Effector memory CD8-positive, alpha-beta T cell (primary cell): ENCODE measurements around the gene PLA2G2D.

Experiments
- ATAC-seq: fragments of 150-1000 bp; cut with Tn5 transposase; replicated peaks from 2 replicates; pipeline ENCODE4 v1.10.0; 2021; ENCODE audit warnings: mild to moderate bottlenecking, moderate library complexity
- DNase-seq, 3 experiments: peaks; one replicate each; pipeline ENCODE4 v3.0.0; 2021
- H3K27ac Mint-ChIP-seq, 2 donors: one replicate each; pipeline ENCODE4 v1.8.0; 2022; ENCODE audit warnings: mild to moderate bottlenecking in 2 of 2, mixed read lengths in 2 of 2, moderate library complexity in 2 of 2
- H3K27me3 Mint-ChIP-seq, 2 donors: one replicate each; pipeline ENCODE4 v1.8.0; 2022; ENCODE audit warnings: mixed read lengths in 2 of 2
- H3K36me3 Mint-ChIP-seq: one replicate; pipeline ENCODE4 v1.8.0; 2022; ENCODE audit warnings: mild to moderate bottlenecking, moderate library complexity, mixed read lengths; ENCODE audit not compliant: insufficient read depth
- H3K4me1 Mint-ChIP-seq, 2 donors: one replicate each; pipeline ENCODE4 v1.8.0; 2022; ENCODE audit warnings: low read depth in 2 of 2, mixed read lengths in 2 of 2
- H3K4me3 Mint-ChIP-seq, 2 donors: one replicate each; pipeline ENCODE4 v1.8.0; 2022; ENCODE audit warnings: mild to moderate bottlenecking in 2 of 2, mixed read lengths in 2 of 2, moderate library complexity in 2 of 2
- H3K9me3 Mint-ChIP-seq, 2 donors: one replicate each; pipeline ENCODE4 v1.8.0; 2022; ENCODE audit warnings: mixed read lengths in 2 of 2

The PLA2G2D gene

GRCh38 chr1:20082772-20083171 is 36.6 kb downstream of the PLA2G2D start:
- DNase-seq, result no peak
- no peaks in the 10 kb centered on the region for H3K9me3 Mint-ChIP-seq
- H3K36me3 Mint-ChIP-seq, result no peaks in the 10 kb centered on the region
- no peak overlapping the region for H3K27ac Mint-ChIP-seq
- peaks cover 17 to 19% of the 10 kb centered on the region in 2 donors for H3K4me1 Mint-ChIP-seq
- ATAC-seq, result no peak
- no peak overlapping the region for H3K4me3 Mint-ChIP-seq
- peaks cover 41 to 54% of the 10 kb centered on the region in 2 donors for H3K27me3 Mint-ChIP-seq

DNA sequence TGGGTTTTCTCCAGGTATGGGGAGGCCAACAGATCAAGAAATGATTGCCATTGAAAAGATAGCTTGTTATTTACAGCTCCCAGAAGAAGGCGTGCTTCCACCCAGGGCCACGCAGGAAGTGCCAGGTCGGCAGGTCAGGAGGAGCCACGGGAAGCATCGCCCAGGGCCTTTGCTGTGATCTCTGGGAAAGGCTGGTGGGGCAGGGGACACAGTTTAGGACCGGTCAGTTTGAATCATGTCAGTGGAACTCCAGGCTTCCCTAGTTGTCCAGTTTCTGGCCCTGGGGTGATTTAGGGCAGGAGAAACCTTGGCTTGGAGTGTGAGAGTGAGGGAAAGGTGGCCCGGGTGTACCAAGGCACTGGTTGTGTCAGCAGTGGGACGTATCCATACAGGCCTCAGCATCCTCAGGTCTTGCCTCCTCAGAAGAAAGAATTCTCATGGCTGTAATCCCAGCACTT is 38.0 kb downstream of the PLA2G2D start:
- Mint-ChIP-seq H3K4me3 (peak overlapping the region; percentile 37 to 49), H3K4me1 (peaks cover 16 to 17% of the 10 kb centered on the region in 2 donors), H3K27ac (no peak overlapping the region)

DNA sequence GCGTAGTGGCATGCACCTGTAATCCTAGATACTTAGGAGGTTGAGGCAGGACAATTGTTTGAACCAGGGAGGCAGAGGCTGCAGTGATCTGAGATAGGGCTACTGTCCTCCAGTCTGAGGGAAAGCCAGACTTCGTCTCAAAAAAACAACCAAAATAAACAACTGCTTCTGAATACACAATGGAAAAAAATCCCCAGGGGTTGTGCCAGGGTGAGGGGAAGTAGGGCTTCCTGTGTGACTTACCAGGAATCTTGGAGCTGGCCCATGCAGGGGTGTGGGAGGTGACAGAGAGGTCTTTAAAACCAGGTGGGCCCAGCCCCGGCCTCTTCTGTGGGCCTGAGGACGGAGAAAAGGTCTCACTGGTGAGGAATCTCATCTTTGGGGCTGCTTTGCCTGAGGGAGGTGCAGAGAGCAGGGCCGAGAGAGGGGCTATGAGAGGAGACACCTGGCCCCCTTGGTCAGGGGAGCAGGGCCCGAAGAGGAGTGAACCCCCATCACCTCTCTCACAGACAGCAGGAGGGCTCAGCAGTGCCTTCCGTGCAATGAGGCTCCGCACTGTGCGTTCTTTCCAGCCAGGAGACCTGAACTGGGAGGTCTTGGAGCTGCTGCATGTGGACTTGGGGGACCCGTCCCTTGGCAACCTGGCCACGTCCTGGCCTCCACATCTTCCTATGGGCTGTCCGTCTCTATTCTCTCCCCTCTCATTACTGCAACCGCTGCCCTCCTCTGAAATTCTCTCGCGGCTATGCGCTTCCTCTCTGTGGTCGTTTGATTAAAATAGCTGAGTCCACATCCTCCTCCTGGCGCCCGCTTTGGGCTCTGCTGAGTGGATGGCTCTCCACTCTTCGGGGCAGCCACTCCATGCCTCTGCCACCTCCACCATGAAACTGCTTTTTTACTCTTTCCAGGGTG is 38.6 kb downstream of the PLA2G2D start:
- no peaks in the 10 kb centered on the region for H3K36me3 Mint-ChIP-seq
- peaks cover 16 to 17% of the 10 kb centered on the region in 2 donors for H3K4me1 Mint-ChIP-seq
- H3K27me3 Mint-ChIP-seq, result peaks cover 53 to 66% of the 10 kb centered on the region in 2 donors
- DNase-seq (no peak), ATAC-seq (peak; percentile 57)
- H3K4me3 Mint-ChIP-seq, result peak overlapping the region; percentile 37 to 49
- no peaks in the 10 kb centered on the region for H3K9me3 Mint-ChIP-seq
- H3K27ac Mint-ChIP-seq, result no peak overlapping the region

More for the DNA sequence above, 38.0 kb downstream of the PLA2G2D start:
- DNase-seq (no peak), ATAC-seq (no peak)
- Mint-ChIP-seq H3K9me3 (no peaks in the 10 kb centered on the region), H3K27me3 (peaks cover 53 to 66% of the 10 kb centered on the region in 2 donors), H3K36me3 (no peaks in the 10 kb centered on the region)

DNA sequence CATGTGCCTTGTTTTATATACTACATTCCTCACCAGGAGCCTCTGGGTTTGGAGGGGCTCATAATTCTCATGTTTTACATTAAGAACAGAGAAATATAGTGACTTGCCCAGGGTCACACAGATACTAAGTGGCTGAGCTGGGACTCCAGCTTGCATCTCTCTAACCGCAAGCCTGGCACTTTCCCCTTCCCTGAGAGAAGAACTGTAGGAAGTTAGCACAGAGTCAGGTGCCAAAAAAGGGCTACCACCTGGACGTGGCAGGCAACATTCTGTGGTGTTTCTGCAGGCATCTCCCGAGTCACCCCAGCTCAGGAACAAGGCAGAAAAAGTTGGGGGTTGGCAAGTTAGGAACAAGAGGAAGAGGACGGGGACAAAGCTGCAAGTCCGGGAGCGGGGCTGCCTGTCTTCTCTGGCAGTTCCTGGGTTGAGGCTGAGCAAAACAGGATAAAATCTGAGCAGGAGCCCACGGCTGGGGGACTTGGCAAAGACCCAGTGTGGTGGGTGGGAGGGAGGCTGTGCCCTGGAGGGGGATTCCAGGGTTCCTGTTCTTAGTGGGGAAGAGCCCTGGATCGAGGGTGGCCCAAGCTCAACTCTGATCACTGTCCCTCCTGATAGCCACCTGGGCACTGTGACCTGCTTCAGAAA is 39.6 kb downstream of the PLA2G2D start:
- DNase-seq (no peak), ATAC-seq (no peak)
- H3K9me3 Mint-ChIP-seq, result no peaks in the 10 kb centered on the region
- H3K27ac Mint-ChIP-seq, result no peak overlapping the region
- peaks cover 16 to 17% of the 10 kb centered on the region in 2 donors for H3K4me1 Mint-ChIP-seq
- H3K4me3 Mint-ChIP-seq, result no peak overlapping the region
- H3K36me3 Mint-ChIP-seq, result no peaks in the 10 kb centered on the region
- H3K27me3 Mint-ChIP-seq, result peaks cover 53 to 66% of the 10 kb centered on the region in 2 donors

DNA sequence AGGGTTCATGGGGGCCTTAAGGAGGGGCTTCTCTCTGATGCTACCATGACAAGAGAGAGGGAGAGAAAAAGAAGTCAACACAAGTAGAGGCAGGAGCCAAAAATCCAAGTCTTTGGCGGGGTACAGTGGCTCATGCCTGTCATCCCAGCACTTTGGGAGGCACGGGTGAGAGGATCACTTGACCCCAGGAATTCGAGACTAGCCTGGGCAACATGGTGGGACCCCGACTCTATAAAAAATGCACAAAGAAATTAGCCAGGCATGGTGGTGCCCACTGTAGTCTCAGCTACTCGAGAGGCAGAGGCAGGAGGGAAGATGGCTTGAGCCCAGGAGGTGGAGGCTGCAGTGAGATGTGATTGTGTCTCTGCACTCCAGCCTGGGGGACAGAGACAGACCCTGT is 40.6 kb downstream of the PLA2G2D start:
- Mint-ChIP-seq H3K9me3 (no peaks in the 10 kb centered on the region), H3K27ac (no peak overlapping the region), H3K27me3 (peaks cover 53 to 66% of the 10 kb centered on the region in 2 donors), H3K4me3 (no peak overlapping the region), H3K36me3 (no peaks in the 10 kb centered on the region), H3K4me1 (peaks cover 16 to 17% of the 10 kb centered on the region in 2 donors)
- DNase-seq (no peak), ATAC-seq (no peak)

DNA sequence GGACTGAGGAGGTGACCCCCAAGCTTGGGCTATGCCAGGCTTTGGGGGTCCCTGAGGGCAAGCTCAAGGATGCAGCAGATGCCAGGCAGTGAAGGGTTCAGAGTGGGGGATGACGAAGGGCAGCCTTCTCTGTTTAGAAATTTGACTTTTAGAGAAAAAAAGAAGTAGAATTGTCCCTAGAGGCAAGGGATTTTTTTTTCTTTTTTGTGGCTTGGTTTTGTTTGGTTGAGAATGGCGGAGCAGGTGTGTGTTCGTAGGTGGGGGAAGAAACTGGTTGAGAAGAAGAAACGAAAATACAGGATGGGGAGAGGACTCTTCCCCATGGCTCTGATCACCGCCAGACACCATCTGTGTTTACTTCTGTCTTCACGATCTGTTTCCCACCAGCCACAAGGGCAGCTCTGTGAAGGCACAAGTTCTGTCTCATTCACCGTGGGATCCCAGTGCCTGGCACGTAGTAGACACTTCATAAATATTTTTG is 41.1 kb downstream of the PLA2G2D start:
- Mint-ChIP-seq H3K27ac (no peak overlapping the region), H3K36me3 (no peaks in the 10 kb centered on the region), H3K4me1 (peaks cover 16 to 17% of the 10 kb centered on the region in 2 donors), H3K4me3 (no peak overlapping the region), H3K27me3 (peaks cover 53 to 63% of the 10 kb centered on the region in 2 donors), H3K9me3 (no peaks in the 10 kb centered on the region)
- ATAC-seq (no peak), DNase-seq (no peak)

DNA sequence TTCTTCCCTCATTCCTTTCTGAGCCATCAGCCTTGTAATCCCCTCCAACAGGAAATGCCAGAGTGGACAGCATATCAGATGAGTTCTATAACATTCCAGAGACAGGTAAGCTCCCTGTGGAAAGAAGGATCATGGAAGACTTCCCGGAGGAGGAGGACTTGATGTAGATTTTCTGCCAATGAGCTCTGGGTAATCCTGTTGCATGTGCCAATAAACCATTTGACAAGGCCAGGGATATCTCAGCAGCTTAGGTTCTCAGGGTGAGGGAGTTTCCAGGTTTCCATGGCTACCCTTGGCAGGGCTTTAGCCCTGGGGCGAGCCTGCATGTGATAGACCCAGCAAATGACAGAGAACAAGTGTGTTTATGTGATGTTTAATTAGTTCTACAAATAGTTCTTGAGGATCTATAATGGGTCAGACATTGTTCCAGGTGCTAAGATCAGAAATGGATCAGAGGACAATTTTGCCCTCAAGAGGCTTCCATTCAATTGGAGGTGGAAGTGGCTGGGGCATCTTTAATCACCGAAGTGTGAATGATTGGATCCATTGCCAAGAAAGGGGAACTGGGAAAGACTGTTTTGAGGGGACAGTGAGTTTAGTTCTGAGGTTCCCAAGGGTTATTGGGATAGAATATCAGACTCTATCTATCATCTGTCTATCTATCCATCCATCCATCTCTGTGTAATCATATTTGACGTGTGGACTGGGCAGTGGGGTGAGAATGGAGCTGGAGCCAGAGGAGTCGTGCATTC is 42.5 kb downstream of the PLA2G2D start:
- H3K27ac Mint-ChIP-seq, result no peak overlapping the region
- H3K27me3 Mint-ChIP-seq, result peaks cover 46 to 50% of the 10 kb centered on the region in 2 donors
- H3K4me1 Mint-ChIP-seq, result peaks cover 15 to 16% of the 10 kb centered on the region in 2 donors
- DNase-seq (no peak), ATAC-seq (no peak)
- H3K36me3 Mint-ChIP-seq, result no peaks in the 10 kb centered on the region
- no peaks in the 10 kb centered on the region for H3K9me3 Mint-ChIP-seq
- no peak overlapping the region for H3K4me3 Mint-ChIP-seq

DNA sequence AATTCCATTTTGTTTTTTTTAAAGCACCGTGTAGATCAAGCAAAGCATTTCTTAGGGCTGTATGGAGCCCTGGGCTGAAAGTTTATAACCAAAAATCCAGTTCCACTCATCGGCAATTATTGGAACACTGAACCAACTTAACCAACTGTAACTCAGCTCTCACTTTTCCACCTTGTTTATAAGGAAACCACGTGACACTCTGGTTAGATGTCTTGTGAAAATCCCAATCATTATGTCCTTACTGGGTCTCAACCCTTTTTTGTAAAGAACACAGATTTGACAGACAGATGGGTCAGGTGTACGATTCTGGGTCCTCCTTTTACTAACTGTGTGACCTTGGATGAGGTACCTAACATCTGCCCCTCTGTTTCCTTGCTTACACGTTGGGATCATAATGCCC is 43.1 kb downstream of the PLA2G2D start:
- Mint-ChIP-seq H3K36me3 (no peaks in the 10 kb centered on the region), H3K9me3 (no peaks in the 10 kb centered on the region), H3K27me3 (peaks cover 43% of the 10 kb centered on the region in 2 donors), H3K4me1 (peaks cover 13 to 14% of the 10 kb centered on the region in 2 donors), H3K4me3 (no peak overlapping the region), H3K27ac (no peak overlapping the region)
- no peak for ATAC-seq
- no peak for DNase-seq

DNA sequence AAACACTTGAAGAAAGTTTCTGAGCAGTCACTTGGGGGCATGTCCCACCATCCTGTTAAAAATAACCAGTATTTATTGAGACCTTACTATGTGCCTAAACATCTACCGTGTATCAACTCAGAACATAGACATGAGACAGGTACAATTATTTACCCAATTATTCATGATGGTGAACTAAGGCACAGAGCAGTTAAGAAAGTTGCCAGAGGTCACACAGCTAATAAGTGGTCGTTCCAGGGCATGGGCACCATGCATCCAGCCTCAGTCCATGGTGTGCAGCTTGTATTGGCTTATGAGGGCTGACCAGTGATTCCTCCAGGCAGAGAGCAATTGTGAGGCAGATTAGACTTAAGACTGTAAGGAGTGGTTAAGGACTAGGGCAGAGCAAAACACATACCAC is 44.0 kb downstream of the PLA2G2D start:
- no peak overlapping the region for H3K4me3 Mint-ChIP-seq
- DNase-seq, result no peak
- peaks cover 35 to 39% of the 10 kb centered on the region in 2 donors for H3K27me3 Mint-ChIP-seq
- no peak overlapping the region for H3K27ac Mint-ChIP-seq
- no peaks in the 10 kb centered on the region for H3K36me3 Mint-ChIP-seq
- H3K4me1 Mint-ChIP-seq, result peaks cover 5 to 9% of the 10 kb centered on the region in 2 donors
- no peak for ATAC-seq
- no peaks in the 10 kb centered on the region for H3K9me3 Mint-ChIP-seq

DNA sequence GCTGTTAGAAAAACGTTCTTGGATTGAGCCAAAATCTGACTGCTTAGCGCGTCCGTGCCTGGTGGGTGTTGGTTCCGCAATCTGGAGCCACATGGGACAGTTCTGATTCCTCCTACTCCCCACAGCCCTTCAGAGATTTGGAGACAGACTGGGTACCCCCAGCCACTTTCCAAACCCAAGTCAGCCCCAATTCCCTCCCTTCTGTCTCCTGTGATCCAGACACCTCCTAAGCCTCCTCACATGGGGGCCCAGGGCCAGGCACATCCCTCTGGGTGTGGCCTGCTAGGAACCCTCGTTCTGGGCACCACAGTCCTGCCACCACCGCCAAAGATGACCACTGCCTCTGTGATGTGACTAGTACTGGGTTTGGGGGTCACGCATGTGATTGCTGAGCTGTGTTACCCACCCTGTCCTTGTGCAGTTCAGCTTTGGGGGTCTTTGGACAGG is 44.6 kb downstream of the PLA2G2D start:
- no peak overlapping the region for H3K4me3 Mint-ChIP-seq
- H3K27me3 Mint-ChIP-seq, result peaks cover 31 to 39% of the 10 kb centered on the region in 2 donors
- H3K36me3 Mint-ChIP-seq, result no peaks in the 10 kb centered on the region
- no peaks in the 10 kb centered on the region for H3K9me3 Mint-ChIP-seq
- DNase-seq, result no peak
- peaks cover 4 to 9% of the 10 kb centered on the region in 2 donors for H3K4me1 Mint-ChIP-seq
- no peak for ATAC-seq
- H3K27ac Mint-ChIP-seq, result no peak overlapping the region

GRCh38 chr1:20074055-20074724 is 45.1 kb downstream of the PLA2G2D start:
- ATAC-seq (no peak), DNase-seq (no peak)
- Mint-ChIP-seq H3K4me3 (no peak overlapping the region), H3K27ac (no peak overlapping the region), H3K36me3 (no peaks in the 10 kb centered on the region), H3K4me1 (peaks cover 2 to 9% of the 10 kb centered on the region in 2 donors), H3K27me3 (peaks cover 27 to 34% of the 10 kb centered on the region in 2 donors), H3K9me3 (no peaks in the 10 kb centered on the region)

- peaks cover 17 to 26% of the 10 kb centered on the region in 2 donors for H3K27me3 Mint-ChIP-seq
- H3K9me3 Mint-ChIP-seq, result no peaks in the 10 kb centered on the region
- no peaks in the 10 kb centered on the region for H3K36me3 Mint-ChIP-seq
- H3K27ac Mint-ChIP-seq, result peak overlapping the region in 1 of 2 donors; percentile 2
- DNase-seq (no peak), ATAC-seq (no peak)
- H3K4me1 Mint-ChIP-seq, result peaks cover 0 to 5% of the 10 kb centered on the region in 2 donors
- H3K4me3 Mint-ChIP-seq, result no peak overlapping the region
Observed at GRCh38 chr1:20073256-20073655, 46.1 kb downstream of the PLA2G2D start.
